SK-N-MC (cell line): ENCODE data around the gene GINS1.
"Not testable (repeated sequence)": the region's sequence is repeated elsewhere in the genome, so short reads cannot be mapped to it uniquely, and the experiment has no call there.

Experiments
- DNase-seq: peaks from one replicate; pipeline ENCODE4 v3.0.0-alpha.2; 2011; ENCODE audit warnings: low read depth, low spot score
- H3K27ac ChIP-seq: fragments of 200-600 bp; sonication (generic); 2 replicates; pipeline ENCODE4 v1.5.1; 2016; ENCODE audit warnings: mixed run types
- H3K36me3 ChIP-seq: fragments of 200-600 bp; sonication (generic); 2 replicates; pipeline ENCODE4 v1.6.1; 2017; ENCODE audit warnings: antibody characterized with exemption, low read length, mixed read lengths; ENCODE audit not compliant: insufficient read depth
- H3K4me3 ChIP-seq: fragments of 200-600 bp; sonication (generic); 2 replicates; pipeline ENCODE4 v1.5.1; 2016
- H3K9ac ChIP-seq: fragments of 200-600 bp; sonication (generic); 2 replicates; pipeline ENCODE4 v1.8.0; 2017; ENCODE audit warnings: mixed run types, mixed read lengths; ENCODE audit not compliant: insufficient read length
- H3K9me3 ChIP-seq: fragments of 200-600 bp; sonication (generic); 2 replicates; pipeline ENCODE4 v1.6.1; 2017; ENCODE audit warnings: low read depth, mild to moderate bottlenecking, antibody characterized with exemption, low read length, moderate library complexity, mixed read lengths
- EZH2 ChIP-seq: fragments of 200-600 bp; sonication (generic); IDR thresholded peaks from one replicate; pipeline ENCODE4 v1.6.1; 2017; ENCODE audit warnings: antibody characterized with exemption
- FOXP2 ChIP-seq: optimal IDR thresholded peaks from 2 replicates; pipeline ENCODE3; 2011; ENCODE audit warnings: mild to moderate bottlenecking, moderate library complexity; ENCODE audit not compliant: insufficient read depth; ENCODE audit errors: extremely low read length, control extremely low read depth
- POLR2AphosphoS5 ChIP-seq: IDR thresholded peaks from 2 replicates; pipeline ENCODE4 v1.6.1; 2012; ENCODE audit warnings: mild to moderate bottlenecking, low read depth, low read length, borderline replicate concordance

Gene GINS1

GRCh38 chr20:25397821-25398220 is 9.7 kb upstream of the GINS1 start:
- peak overlapping the region; percentile 13 for H3K9ac ChIP-seq
- no peak for TF ChIP-seq FOXP2
- no peak for TF ChIP-seq EZH2
- no peak for TF ChIP-seq POLR2AphosphoS5
- no peak overlapping the region for H3K4me3 ChIP-seq
- H3K9me3 ChIP-seq = no peaks in the 10 kb centered on the region
- H3K36me3 ChIP-seq = no peaks in the 10 kb centered on the region
- H3K27ac ChIP-seq = peak overlapping the region; percentile 88; the same call in 1 of the 2 replicates
- no peak for DNase-seq

GRCh38 chr20:25398376-25399036 is 9.0 kb upstream of the GINS1 start:
- TF ChIP-seq EZH2 = no peak
- no peak for TF ChIP-seq FOXP2
- no peak for TF ChIP-seq POLR2AphosphoS5
- Histone ChIP-seq H3K36me3 (no peaks in the 10 kb centered on the region), H3K4me3 (peak overlapping the region; percentile 56), H3K9ac (peak overlapping the region; percentile 52), H3K27ac (peak overlapping the region; percentile 88), H3K9me3 (no peaks in the 10 kb centered on the region; the same call in 1 of the 2 replicates)
- peak; percentile 18 for DNase-seq

GRCh38 chr20:25399037-25399430 is 8.4 kb upstream of the GINS1 start:
- DNase-seq = peak; percentile 47
- peak overlapping the region; percentile 56 for H3K4me3 ChIP-seq
- H3K9me3 ChIP-seq = no peaks in the 10 kb centered on the region; the same call in 1 of the 2 replicates
- H3K36me3 ChIP-seq = no peaks in the 10 kb centered on the region
- peak overlapping the region; percentile 88 for H3K27ac ChIP-seq
- TF ChIP-seq FOXP2 (no peak), POLR2AphosphoS5 (no peak), EZH2 (no peak)
- peak overlapping the region; percentile 52 for H3K9ac ChIP-seq

GRCh38 chr20:25400291-25400732 is 7.2 kb upstream of the GINS1 start:
- H3K36me3 ChIP-seq, DNase-seq, H3K9ac ChIP-seq, H3K27ac ChIP-seq, H3K9me3 ChIP-seq, H3K4me3 ChIP-seq: not testable (repeated sequence)

- TF ChIP-seq POLR2AphosphoS5 (no peak), EZH2 (no peak)
- no peak overlapping the region for H3K9ac ChIP-seq
- H3K4me3 ChIP-seq = no peak overlapping the region
- H3K27ac ChIP-seq = no peak overlapping the region
- no peak for DNase-seq
- no peaks in the 10 kb centered on the region for H3K36me3 ChIP-seq
- H3K9me3 ChIP-seq = no peaks in the 10 kb centered on the region; the same call in 1 of the 2 replicates
Observed at GRCh38 chr20:25402583-25402982, 4.9 kb upstream of the GINS1 start.

GRCh38 chr20:25408170-25408547 is 686 bp downstream of the GINS1 start:
- TF ChIP-seq FOXP2 (no peak), POLR2AphosphoS5 (no peak), EZH2 (no peak)
- Histone ChIP-seq H3K36me3 (peaks cover 14% of the 10 kb centered on the region), H3K4me3 (peak overlapping the region; percentile 93), H3K27ac (peak overlapping the region; percentile 86), H3K9ac (peak overlapping the region; percentile 99), H3K9me3 (no peaks in the 10 kb centered on the region; the same call in 1 of the 2 replicates)
- no peak for DNase-seq

- Histone ChIP-seq H3K36me3 (peaks cover 14% of the 10 kb centered on the region), H3K4me3 (peak overlapping the region; percentile 93), H3K9ac (peak overlapping the region; percentile 99), H3K9me3 (no peaks in the 10 kb centered on the region), H3K27ac (no peak overlapping the region)
- DNase-seq = no peak
- no peak for TF ChIP-seq EZH2
- TF ChIP-seq FOXP2 = no peak
- TF ChIP-seq POLR2AphosphoS5 = no peak
Observed at GRCh38 chr20:25408890-25409289, 1.4 kb downstream of the GINS1 start.

GRCh38 chr20:25418776-25419175 is 11.3 kb downstream of the GINS1 start:
- DNase-seq = no peak
- Histone ChIP-seq H3K27ac (no peak overlapping the region), H3K9ac (no peak overlapping the region), H3K36me3 (peaks cover 64% of the 10 kb centered on the region), H3K9me3 (no peaks in the 10 kb centered on the region), H3K4me3 (no peak overlapping the region)
- TF ChIP-seq EZH2 (no peak), FOXP2 (no peak), POLR2AphosphoS5 (no peak)

- no peaks in the 10 kb centered on the region for H3K9me3 ChIP-seq
- peaks cover 64% of the 10 kb centered on the region for H3K36me3 ChIP-seq
- H3K27ac ChIP-seq = peak overlapping the region; percentile 64
- no peak for TF ChIP-seq FOXP2
- TF ChIP-seq POLR2AphosphoS5 = no peak
- no peak for TF ChIP-seq EZH2
- H3K4me3 ChIP-seq = no peak overlapping the region
- no peak for DNase-seq
- H3K9ac ChIP-seq = no peak overlapping the region
Observed at GRCh38 chr20:25421102-25421501, 13.6 kb downstream of the GINS1 start.
